Measurements from ENCODE around the gene CDC40.
"Not testable (repeated sequence)": the region's sequence is repeated elsewhere in the genome, so short reads cannot be mapped to it uniquely, and the experiment has no call there.

Gene CDC40

DNA sequence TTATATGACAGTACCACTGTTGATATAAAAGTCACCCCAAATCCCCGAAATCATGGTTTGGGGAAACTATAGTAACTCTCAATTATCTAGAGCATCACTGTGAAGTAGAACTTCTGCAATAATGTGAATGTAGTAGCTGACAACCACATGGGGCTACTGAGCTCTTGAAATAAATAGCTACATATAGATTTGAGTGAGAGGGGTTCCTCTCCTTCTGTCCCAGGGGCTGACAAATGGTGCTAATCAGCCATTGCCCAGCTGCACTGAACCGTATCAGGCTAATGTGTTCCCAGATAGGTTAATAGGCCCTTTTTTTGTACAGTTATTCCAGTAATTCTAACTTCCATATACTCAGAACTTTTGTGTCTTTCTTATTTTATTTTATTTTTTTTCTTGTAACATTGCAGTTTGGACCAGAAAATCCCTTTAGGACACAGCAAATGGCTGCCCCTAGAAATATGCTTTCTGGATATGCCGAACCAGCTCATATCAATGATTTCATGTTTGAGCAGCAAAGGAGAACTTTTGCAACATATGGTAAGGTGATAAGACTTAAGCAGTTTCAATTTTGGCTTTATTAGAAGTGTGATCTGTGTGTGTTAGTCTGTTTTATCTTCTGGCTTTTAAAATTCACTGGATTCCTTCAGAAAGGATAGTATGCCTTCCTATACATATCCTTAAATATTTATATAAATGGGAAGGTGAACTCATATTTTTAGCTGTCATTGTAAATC lies 21.1 kb downstream of the CDC40 start:
- DNase-seq = no peak

DNA sequence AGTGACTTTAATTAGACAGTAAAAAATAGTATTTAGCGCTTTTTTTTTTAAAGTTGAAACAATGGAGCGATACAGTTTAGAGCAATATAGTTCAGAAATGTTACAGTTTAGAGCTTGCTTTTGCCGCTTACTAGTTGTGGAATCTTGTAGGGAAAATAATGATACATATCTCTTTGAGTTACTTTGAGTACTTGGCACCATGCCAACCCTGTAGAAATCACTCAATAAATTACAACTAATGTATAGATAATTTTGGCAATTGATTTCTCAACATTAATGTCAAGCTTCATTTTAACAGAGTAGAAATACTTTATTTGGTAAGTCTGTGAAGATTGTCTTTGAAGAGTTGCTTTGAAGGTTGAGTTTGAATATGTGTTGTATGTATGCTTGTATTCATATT lies 27.4 kb downstream of the CDC40 start:
- DNase-seq = no peak

DNA sequence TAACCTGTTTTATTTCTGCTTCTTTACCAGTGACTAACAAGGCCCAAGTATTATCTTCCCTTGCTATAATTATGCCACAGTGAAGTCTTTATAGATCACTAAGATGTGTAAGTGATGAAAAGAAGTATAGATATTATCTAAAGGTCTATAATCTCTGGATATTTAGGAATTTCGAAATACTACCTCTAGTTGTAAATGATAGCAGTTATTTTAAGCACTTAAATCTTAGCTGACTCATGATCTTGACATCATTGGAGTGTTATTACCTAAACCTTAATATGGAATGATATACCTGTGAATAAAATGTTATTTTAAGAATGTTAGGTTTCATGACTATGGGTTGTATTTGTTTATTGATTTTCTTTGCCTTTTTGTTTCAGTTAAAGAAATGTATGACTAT lies 31.5 kb downstream of the CDC40 start:
- no peak for DNase-seq

DNA sequence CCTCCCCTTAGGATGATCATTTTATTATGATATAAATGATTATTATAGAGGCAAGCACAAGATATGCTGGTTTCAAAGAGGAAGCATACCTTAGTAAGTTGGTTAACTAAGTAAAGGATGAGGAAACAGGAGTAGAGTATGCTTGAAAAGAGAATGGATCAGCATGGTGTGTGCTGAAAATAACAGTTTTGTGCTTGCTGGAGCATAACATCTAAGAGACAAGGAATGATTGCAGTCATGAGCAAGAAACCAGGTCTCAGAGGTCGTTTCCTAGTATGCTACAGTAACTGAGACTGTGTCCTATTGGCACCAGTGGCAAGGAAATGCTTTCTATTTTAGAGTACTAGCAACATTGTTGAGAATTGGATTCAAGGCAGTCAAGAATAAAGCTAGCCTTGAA lies 34.1 kb downstream of the CDC40 start:
- DNase-seq = no peak

DNA sequence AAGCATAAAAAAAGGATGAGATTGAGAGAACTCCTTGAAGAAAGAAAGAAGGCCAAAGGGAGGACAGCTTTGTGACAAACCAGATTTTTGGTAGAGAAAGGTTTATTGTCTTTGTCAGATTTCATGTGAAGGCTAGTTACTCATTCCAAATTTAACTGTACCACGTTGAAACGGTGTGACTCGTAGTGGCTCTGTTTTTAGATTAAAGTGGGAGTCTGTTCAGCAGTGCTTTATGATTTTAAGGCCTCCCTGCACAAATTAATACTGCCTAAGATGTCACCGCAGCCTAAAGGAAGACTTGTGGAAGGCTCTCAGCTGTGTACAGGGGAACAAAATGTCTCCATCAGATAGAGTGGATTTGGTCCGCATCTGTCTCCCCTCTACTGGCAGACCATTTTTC lies 35.9 kb downstream of the CDC40 start:
- DNase-seq = no peak

DNA sequence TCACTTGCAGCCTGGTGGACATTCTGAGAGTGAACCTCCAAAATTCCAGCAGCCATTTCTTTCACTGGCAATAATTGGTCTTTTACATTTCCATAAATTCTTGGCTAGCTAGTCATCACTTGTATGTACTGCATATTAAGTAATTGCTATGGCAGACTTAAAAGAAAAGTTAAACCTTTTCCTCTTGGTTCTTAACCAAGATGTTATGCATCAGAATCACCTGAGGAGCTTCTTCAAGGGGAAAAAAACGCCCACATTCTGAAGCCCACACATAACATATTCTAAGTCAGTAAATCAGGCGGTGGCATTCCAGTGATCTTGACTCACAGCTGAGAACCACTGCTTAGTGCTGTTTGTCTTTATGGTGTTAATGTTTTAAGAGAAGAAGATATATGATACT lies 37.0 kb downstream of the CDC40 start:
- no peak for DNase-seq

DNA sequence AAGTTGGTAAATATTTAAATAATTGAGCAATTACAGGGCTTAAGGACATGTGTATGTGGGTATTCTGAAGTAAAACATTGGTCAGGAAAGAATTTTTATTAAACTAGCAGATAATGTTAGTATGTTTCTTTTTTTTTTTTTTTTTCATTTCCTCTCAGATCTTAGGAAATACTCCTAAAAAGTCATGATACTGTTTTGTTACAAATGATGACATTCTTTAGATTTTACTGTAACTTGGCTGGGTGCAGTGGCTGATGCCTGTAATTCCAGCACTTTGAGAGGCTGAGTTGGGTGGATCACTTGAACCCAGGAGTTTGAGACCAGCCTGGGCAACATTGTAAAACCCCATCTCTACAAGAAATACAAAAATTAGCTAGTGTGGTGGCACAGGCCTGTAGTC lies 41.5 kb downstream of the CDC40 start:
- no peak for DNase-seq

DNA sequence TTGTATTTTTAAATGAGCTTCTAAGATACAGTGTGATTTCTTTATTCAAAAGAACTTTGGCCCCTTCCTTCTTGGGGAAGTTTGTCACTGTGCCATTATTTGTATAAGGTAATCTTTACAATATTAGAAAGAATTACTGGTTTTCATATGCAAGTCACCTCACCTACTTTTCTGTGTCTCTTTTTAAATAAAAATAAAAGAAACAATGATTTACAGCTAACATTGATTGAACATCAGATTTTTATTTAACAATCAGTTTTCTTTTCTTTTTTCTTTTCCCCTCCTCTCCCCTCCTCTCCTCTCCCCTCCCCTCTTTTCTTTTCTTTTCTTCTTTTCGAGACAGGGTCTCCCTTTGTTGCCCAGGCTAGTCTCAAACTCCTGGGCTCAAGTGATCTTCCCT lies 46.0 kb downstream of the CDC40 start:
- DNase-seq = no peak

DNA sequence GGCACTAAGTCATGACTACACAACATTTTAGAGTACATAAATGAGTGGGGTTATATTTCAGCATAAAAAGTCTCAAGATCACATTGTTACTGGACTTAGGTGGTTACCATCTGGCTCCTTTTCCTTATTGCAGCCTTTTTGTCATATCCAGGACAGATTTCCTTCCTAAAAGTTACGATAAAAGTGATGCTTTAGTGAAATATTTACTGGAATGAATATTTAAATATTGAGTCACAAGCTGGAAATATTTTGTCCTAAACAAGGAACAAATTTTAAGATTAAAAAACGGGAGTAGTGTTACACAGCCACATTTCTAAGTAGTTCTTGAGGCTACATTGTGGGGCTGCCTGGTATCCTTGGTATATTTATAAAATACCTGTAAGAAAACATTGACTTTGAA lies 52.2 kb downstream of the CDC40 start:
- DNase-seq = no peak

DNA sequence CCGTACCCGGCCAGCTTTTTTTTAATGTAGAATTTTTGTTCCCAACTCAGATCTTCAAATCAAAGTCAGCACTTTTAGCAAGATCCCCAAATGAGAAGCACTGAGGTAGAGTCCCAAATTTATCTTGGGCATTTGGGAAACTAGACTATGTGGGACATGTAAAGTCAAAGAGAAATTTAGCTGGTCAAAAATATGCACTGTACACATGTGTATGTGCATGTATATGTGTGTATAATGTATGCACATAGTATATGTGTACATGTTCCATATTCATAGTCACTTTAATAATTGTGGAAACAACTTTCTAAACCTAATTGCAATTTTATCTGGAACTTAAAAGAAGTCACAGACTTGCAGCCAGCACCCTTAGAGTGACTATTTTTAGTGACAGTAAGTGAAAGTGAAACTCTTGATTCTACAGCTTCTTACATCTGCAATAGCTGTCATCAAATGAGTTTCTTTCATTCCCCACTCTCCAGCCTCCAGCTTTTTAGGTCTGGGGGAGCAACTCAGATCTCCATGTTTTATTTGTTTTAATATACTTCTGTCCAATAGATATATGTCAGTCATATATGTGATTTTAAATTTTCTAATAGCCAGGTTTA lies 53.6 kb downstream of the CDC40 start:
- DNase-seq = no peak

DNA sequence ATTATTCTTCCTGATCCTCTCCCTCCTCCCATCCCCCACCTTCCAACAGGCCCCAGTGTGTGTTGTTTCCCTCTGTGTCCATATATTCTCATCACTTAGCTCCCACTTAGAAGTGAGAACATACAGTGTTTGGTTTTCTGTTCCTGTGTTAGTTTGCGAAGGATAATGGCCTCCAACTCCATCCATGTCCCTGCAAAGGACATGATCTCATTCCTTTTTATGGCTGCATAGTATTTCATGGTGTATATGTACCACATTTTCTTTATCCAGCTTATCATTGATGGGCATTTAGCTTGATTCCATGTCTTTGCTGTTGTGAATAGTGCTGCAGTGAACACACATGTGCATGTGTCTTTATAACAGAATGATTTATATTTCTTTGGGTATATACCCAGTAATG lies 55.8 kb downstream of the CDC40 start:
- not testable (repeated sequence) for DNase-seq

DNA sequence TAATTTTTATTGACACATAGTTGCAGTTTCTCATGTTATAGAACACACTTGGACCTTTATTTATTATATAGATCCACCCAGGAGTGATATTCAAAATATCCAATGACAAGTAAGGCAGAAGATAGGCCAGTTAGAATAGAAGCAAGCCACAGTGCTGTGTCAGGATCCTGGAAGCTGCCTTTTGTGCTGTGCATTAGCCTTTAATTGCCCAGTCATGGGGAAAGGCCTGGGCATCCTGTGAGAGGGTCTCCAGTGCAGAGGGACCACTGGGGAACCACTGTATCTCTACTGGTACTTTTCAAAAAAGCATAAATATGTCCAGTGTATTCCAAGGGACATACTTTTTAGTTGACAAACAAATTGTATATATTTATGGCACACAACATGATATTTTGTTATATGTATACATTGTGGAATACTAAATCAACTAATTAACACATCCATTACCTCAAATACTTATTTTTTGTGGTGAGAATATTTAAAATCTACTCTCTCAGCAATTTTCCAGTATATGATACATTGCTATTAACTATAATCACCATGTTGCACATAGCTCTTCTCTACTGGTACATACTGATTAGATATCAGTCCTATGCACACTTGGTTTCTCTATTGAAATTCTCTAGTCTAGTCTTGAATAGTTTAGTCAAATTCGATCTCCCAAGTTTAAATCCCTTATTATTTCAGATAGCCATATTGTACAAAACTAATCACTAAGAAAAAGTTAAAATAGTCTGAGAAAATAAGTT lies 59.5 kb downstream of the CDC40 start:
- no peak for DNase-seq

DNA sequence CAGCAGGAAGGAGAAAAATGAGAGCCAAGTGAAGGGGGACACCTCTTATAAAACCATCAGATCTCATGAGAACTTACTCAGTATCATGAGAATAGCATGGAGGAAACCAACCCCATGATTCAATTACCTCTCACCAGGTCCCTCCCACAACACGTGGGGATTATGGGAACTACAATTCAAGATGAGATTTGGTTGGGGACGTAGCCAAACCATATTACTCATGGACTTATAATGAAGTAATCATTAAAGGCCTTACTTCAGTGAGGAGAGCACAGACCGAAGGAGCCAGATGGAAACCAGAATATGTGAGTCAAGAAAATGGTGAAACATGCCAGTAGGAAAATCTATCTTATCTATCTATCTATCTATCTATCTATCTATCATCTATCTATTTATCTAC lies 64.4 kb downstream of the CDC40 start:
- not testable (repeated sequence) for DNase-seq

DNA sequence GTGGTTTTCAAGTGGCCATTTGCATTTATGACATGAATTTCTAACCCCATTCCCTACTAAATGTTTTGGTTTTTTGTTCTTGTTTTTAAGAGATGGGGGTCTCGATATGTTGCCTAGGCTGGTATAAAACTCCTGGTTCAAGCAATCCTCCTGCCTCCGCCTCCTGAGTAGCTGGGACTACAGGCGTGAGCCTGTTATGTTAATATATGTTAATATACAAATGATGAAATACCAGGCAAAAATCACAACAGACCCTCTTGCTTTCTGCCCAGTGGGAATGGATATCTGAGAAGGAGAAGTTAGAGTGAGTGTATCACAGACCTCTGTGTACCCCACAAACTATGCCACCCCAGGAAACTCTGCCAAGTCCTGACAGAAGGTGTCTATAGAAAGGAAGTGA lies 66.2 kb downstream of the CDC40 start:
- DNase-seq = no peak

DNA sequence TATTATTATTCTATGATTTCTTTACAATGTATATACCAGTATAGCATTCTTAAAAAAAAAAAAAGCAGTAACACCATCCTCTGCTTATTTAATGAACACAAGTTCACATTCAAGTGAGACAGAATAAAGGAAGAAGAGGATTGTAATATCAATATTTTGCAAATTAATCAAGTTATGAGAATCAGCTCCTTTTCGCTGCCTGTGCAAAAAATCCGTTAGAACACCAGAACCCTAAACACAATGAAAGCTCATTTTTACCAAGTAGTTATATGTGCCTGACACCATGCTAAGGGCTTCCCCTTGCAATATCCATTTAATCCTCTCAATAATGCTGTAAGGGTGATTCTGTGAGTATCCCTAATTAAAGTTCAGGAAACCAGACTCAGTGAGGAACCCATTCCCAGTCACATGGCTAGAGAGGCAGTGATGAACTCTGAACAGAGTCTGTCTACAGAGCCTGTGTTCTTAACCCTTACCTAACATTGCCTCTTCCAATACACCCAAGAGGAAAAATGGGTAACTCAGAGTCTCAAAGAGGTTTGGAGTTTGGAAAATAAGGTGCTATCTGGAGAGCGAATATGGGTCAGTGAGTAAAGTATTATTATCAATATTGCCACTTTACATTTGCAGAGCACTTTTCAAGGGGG lies 66.8 kb downstream of the CDC40 start:
- DNase-seq = no peak

DNA sequence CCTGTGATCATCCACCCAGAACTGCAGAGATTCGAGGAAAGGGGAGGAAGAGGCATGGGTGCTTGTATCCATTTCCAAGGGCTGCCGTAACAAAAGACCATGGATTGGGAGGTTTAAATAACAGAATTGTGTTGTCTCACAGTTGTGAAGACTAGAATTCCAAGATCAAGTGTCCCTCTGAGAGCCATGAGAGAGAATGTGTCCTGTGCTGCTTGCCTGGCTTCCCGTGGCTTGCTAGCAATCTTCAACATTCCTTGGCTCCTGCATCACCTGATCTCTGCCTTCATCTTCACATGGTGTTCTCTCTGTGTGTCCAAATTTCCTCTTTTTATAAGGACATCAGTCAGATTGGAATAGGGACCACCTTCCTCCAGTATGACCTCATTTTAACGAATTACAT lies 69.8 kb downstream of the CDC40 start:
- no peak for DNase-seq

DNA sequence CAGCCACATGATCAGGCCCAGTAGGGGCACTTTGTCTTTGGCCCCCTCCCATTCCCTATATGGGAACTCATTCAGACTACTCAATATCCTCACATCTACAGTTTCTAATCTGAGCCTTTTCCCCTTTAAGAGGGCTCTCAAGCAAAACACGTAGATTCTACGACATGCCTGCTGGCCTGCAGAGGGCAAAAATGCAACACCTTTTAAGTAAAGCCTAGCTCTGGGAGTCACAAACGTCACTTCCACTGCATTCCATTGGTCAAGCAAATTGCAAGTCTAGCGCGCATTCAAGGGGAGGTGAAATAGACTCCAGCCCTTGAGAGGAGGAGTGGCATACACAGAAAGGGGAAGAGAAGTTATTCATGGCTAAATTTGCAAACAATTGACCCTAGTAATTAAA lies 70.6 kb downstream of the CDC40 start:
- DNase-seq = no peak

DNA sequence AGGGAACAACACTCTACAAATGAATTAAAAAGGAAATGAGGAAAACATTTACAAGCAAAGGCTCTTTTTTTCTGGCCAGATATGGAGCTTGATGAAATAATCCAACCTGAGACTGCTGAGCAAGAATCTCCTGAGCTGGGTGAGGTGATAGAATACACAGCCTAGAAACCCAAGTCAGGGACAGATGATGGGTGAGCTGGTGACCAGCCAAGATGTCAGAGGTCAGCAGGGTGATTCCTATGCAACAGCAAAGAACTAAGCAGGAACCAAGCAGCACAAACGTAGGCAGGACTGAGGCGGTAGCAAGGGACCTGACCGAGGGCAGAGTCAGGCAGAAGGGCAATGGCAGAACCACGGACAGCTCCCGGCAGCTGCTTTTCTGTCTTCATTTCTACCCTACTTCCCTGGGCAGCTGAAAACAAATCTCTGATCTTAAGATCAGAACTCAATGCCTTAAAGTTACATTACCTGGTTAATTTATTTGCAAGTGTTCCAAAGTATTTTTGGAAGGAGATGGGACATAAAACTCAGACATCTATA lies 75.1 kb downstream of the CDC40 start:
- DNase-seq = peak in 1 of 2 experiments; percentile 37

DNA sequence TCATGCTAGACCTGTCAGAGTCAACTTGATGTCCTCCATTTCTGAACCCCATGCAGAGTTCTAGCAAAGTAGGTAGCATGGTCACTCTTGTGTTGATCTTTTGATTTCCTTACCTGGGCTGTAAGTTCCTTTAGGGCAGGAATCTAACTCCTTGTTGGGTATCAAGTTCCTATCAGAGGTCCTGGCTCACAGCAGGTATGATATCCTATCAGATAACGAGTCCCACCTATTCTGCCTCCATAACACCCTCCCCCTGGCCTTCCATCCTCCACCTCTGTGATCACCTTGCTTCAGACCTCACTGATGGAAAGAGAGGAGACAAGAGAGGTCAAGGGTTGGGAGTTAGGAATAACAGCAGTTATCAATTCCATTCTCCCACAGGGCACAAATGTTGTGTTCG lies 76.1 kb downstream of the CDC40 start:
- DNase-seq = no peak

DNA sequence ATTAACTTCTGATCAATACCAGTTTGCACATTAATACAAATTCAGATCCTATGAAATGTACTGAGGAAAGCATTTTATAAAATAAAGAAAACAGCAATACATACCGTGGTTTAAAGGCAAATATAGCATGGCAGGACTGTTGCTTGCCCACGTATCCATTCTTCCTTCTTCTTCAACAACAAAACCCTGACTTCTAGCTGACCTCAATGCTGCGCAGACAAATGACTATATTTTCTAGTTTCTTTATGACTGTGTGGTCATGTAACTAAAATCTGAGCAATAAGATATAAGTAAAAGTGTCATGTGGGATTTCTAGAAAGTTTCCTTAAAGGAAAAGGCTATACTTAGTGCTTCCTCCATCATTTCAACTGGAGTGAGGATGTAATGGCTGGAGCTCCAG lies 85.0 kb downstream of the CDC40 start:
- DNase-seq = no peak

DNA sequence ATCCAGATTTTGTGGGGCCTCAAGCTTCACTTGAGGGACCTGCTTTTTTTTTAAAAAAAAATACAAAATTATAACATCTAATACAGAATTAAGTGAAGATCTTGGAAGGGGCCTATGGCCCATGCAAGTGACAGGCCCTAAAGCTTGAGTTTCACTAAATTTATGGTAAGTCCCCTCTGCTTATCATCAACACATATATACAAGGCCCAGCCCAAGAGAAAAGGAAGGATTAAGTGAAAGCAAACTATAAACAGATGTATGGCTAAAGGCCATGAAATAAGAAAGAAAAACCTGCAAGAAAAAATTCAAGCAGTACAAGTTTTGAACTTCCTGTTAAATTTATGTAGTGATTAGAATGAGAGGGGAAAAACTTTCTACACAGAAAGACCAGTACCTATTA lies 86.8 kb downstream of the CDC40 start:
- DNase-seq = no peak

DNA sequence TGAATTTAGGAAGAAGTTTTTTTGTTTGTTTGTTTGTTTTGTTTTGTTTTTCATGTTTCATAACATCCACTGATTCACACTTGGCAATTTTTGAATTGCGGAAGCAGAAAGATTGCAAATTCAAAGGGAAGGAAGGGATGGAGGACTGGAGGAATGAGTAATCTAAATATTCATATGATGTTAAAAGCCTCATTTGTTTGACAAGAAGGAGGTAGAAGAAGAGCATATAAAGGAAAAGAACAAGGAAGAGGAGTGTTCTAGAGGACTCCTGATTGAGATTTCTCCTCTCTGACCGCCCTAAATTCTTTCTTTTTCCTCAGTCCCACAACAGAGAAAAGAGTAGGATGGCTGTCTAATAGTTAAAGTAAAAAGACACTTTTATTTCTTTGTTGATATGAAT lies 89.4 kb downstream of the CDC40 start:
- no peak for DNase-seq

DNA sequence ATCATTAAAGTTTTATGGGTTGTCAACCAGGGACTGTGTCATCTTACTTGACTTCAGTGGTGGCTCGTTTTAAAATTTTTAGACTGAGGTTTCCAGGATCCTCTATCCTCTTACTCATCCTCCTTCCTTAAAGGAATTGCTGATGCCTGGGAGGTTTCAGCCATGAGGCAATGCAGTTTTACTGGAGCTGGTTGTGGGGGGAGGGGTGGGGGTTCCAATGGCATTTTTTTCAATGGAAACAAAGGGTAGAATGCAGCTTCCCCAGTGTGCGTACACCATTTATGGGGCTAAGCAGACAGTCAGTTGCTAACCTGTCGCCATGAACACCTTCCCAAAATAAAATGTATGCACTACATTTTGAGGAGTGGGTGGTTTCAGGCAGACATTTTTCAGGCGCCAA lies 89.9 kb downstream of the CDC40 start:
- DNase-seq = no peak

DNA sequence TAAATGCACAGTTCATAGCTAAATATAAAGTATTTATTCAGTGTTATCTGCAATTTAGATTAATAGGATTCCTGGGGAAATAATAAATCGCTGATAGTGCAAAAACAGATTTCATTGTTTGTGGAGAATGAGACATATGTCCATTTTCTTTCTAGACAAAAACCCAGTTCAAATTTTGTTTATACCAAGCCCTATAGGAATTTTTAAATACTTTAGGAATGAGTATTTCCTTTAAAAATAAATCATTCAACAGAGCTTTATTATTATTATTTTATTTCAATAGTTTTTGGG lies 91.5 kb downstream of the CDC40 start:
- DNase-seq = no peak
